ENCODE data around the gene TLE5.

DNA sequence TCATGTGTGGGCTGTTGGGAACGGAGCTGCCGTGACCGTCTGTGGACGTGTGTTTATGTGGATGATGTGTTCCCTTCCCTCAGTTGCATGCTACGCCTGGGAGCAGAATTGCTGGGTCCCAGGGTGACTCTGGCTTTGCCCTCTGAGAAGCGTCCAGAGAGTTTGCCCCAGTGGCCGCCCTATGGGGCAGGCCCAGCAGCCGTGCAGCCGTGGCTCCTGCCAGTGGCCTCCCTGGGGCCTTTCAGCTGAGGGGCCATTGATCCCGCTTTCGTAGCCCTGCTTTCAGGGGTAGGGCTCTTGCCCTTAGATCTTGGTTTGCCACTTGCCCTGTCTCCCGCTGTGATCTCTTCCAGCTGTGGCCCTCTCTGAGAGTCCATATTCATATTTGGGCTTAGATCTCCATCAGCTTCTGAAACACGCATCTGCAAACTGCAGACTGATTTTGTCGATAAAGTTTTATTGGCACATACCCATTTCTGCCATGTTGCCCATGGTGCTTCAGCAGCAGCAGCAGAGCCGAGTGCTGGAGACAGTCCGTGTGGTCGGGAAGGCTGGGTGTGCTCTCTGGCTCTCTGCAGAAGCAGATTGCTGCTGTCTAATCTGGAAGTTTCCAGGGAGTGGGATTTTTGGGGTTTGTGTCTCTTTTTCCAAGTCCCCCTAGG, 49.4 kb upstream of the TLE5 start:
- TF ChIP-seq, protein P1, sequence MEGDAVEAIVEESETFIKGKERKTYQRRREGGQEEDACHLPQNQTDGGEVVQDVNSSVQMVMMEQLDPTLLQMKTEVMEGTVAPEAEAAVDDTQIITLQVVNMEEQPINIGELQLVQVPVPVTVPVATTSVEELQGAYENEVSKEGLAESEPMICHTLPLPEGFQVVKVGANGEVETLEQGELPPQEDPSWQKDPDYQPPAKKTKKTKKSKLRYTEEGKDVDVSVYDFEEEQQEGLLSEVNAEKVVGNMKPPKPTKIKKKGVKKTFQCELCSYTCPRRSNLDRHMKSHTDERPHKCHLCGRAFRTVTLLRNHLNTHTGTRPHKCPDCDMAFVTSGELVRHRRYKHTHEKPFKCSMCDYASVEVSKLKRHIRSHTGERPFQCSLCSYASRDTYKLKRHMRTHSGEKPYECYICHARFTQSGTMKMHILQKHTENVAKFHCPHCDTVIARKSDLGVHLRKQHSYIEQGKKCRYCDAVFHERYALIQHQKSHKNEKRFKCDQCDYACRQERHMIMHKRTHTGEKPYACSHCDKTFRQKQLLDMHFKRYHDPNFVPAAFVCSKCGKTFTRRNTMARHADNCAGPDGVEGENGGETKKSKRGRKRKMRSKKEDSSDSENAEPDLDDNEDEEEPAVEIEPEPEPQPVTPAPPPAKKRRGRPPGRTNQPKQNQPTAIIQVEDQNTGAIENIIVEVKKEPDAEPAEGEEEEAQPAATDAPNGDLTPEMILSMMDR (conservative IDR thresholded peaks at IDR 0.05; ENCODE audit: low read depth, low read length) = no peak
- no peak for TF ChIP-seq EZH2 (IDR thresholded peaks at IDR 0.05; ENCODE audit: borderline replicate concordance, low read depth, low read length, poor library complexity, severe bottlenecking)

Data from A673 (cell line).